H9 (cell line): ENCODE measurements around the gene GPR32. TPM values are rescaled to one million over a fixed set of nuclear protein-coding genes. Genes with fewer than 3 reads are reported as not detected.

Experiments
- DNase-seq: peaks from one replicate; pipeline ENCODE4 v3.0.0-alpha.2; 2017
- H2AFZ ChIP-seq: one replicate; pipeline ENCODE4 v1.6.1; 2013; ENCODE audit warnings: mild to moderate bottlenecking, low read length, control low read depth, moderate library complexity
- H2AK5ac ChIP-seq: 2 replicates; pipeline ENCODE4 v1.6.1; 2013; ENCODE audit warnings: low read length, control low read depth, mixed read lengths; ENCODE audit not compliant: insufficient read length
- H2BK120ac ChIP-seq: one replicate; pipeline ENCODE4 v1.6.1; 2013; ENCODE audit warnings: low read depth, mild to moderate bottlenecking, low read length, control low read depth, inconsistent platforms; ENCODE audit not compliant: poor library complexity, severe bottlenecking
- H2BK12ac ChIP-seq: 2 replicates; pipeline ENCODE4 v1.6.1; 2013; ENCODE audit warnings: low read length, control low read depth, mixed read lengths, low read depth; ENCODE audit not compliant: insufficient read length
- H2BK15ac ChIP-seq: 2 replicates; pipeline ENCODE4 v1.6.1; 2013; ENCODE audit warnings: low read depth, low read length, control low read depth
- H2BK20ac ChIP-seq: one replicate; pipeline ENCODE4 v1.6.1; 2013; ENCODE audit warnings: low read depth, mild to moderate bottlenecking, low read length, control low read depth, inconsistent platforms; ENCODE audit not compliant: poor library complexity, severe bottlenecking
- H2BK5ac ChIP-seq: 2 replicates; pipeline ENCODE4 v1.6.1; 2013; ENCODE audit warnings: low read length, control low read depth, mixed read lengths; ENCODE audit not compliant: insufficient read length
- H3K14ac ChIP-seq: 2 replicates; pipeline ENCODE4 v1.6.1; 2013; ENCODE audit warnings: low read length, control low read depth; ENCODE audit not compliant: insufficient read depth
- H3K18ac ChIP-seq: 2 replicates; pipeline ENCODE4 v1.6.1; 2013; ENCODE audit warnings: low read depth, mild to moderate bottlenecking, mixed read lengths, low read length, control low read depth; ENCODE audit not compliant: insufficient read length
- H3K23ac ChIP-seq: 2 replicates; pipeline ENCODE4 v1.6.1; 2013; ENCODE audit warnings: low read length, control low read depth, mixed read lengths, low read depth; ENCODE audit not compliant: insufficient read length
- H3K23me2 ChIP-seq: 2 replicates; pipeline ENCODE4 v1.6.1; 2013; ENCODE audit warnings: low read depth, mild to moderate bottlenecking, mixed read lengths, low read length, control low read depth; ENCODE audit not compliant: insufficient read length, poor library complexity, severe bottlenecking
- H3K27ac ChIP-seq: 2 replicates; pipeline ENCODE4 v1.5.1; 2013; ENCODE audit warnings: low read length, control low read depth, mixed read lengths, low read depth; ENCODE audit not compliant: insufficient read length
- H3K27me3 ChIP-seq: 2 replicates; pipeline ENCODE4 v1.6.1; 2013; ENCODE audit warnings: low read length, control low read depth, inconsistent platforms; ENCODE audit not compliant: insufficient read depth
- H3K4ac ChIP-seq: 2 replicates; pipeline ENCODE4 v1.6.1; 2013; ENCODE audit warnings: low read depth, mild to moderate bottlenecking, control low read depth, inconsistent platforms, low read length, moderate library complexity
- H3K4me1 ChIP-seq: 2 replicates; pipeline ENCODE4 v1.6.1; 2013; ENCODE audit warnings: low read length, control low read depth, inconsistent platforms; ENCODE audit not compliant: insufficient read depth
- H3K4me2 ChIP-seq: 2 replicates; pipeline ENCODE4 v1.6.1; 2013; ENCODE audit warnings: low read length, control low read depth, mixed read lengths; ENCODE audit not compliant: insufficient read length, insufficient read depth
- H3K56ac ChIP-seq: 2 replicates; pipeline ENCODE4 v1.6.1; 2013; ENCODE audit warnings: low read depth, mild to moderate bottlenecking, mixed read lengths, low read length, control low read depth; ENCODE audit not compliant: insufficient read length
- H3K79me1 ChIP-seq: 2 replicates; pipeline ENCODE4 v1.6.1; 2013; ENCODE audit warnings: low read depth, mild to moderate bottlenecking, moderate library complexity, low read length, control low read depth, inconsistent platforms; ENCODE audit not compliant: insufficient read depth, poor library complexity, severe bottlenecking
- H3K79me2 ChIP-seq: 2 replicates; pipeline ENCODE4 v1.6.1; 2013; ENCODE audit warnings: low read length, control low read depth, inconsistent platforms; ENCODE audit not compliant: insufficient read depth
- H3K9ac ChIP-seq: 2 replicates; pipeline ENCODE4 v1.6.1; 2013; ENCODE audit warnings: low read length, control low read depth, mixed read lengths; ENCODE audit not compliant: insufficient read length; ENCODE audit errors: extremely low read depth
- H3K9me3 ChIP-seq: one replicate; pipeline ENCODE4 v1.6.1; 2013; ENCODE audit warnings: low read depth, low read length, inconsistent platforms; ENCODE audit not compliant: control insufficient read depth
- H3T11ph ChIP-seq: one replicate; pipeline ENCODE4 v1.6.1; 2013; ENCODE audit warnings: mild to moderate bottlenecking, low read length, control low read depth, inconsistent platforms
- H4K20me1 ChIP-seq: one replicate; pipeline ENCODE4 v1.6.1; 2013; ENCODE audit not compliant: control insufficient read depth, insufficient read length, insufficient read depth
- H4K5ac ChIP-seq: 2 replicates; pipeline ENCODE4 v1.6.1; 2013; ENCODE audit warnings: low read depth, mild to moderate bottlenecking, mixed read lengths, low read length, control low read depth; ENCODE audit not compliant: insufficient read length
- H4K8ac ChIP-seq: replicated peaks from 2 replicates; pipeline ENCODE4 v1.6.1; 2013; ENCODE audit warnings: low read length, control low read depth, mixed read lengths, low read depth; ENCODE audit not compliant: insufficient read length
- H4K91ac ChIP-seq: 2 replicates; pipeline ENCODE4 v1.6.1; 2013; ENCODE audit warnings: low read depth, mild to moderate bottlenecking, moderate library complexity, mixed read lengths, low read length, control low read depth; ENCODE audit not compliant: insufficient read length
- H3K27ac Mint-ChIP-seq, 3 experiments: 2 replicates in 2 of 3; 3 replicates in 1 of 3; pipeline ENCODE4 v1.8.0; 2020 to 2021; ENCODE audit warnings: mixed read lengths in 3 of 3, mild to moderate bottlenecking in 1 of 3, moderate library complexity in 1 of 3
- H3K27me3 Mint-ChIP-seq: 2 replicates; pipeline ENCODE4 v1.8.0; 2021; ENCODE audit warnings: low read depth, mild to moderate bottlenecking, moderate library complexity, mixed read lengths
- H3K36me3 Mint-ChIP-seq, 3 experiments: 2 replicates in 2 of 3; 3 replicates in 1 of 3; pipeline ENCODE4 v1.8.0; 2020 to 2021; ENCODE audit warnings: low read depth in 3 of 3, mixed read lengths in 3 of 3; ENCODE audit not compliant: insufficient read depth in 1 of 3
- H3K4me1 Mint-ChIP-seq, 2 experiments: 2 replicates each; pipeline ENCODE4 v1.8.0; 2020; ENCODE audit warnings: mixed read lengths in 2 of 2
- H3K4me3 Mint-ChIP-seq, 2 experiments: 2 replicates in 1 of 2; 3 replicates in 1 of 2; pipeline ENCODE4 v1.8.0; 2020 to 2021; ENCODE audit warnings: mild to moderate bottlenecking in 2 of 2, mixed read lengths in 2 of 2, moderate library complexity in 1 of 2
- H3K9me3 Mint-ChIP-seq, 2 experiments: 2 replicates in 1 of 2; 3 replicates in 1 of 2; pipeline ENCODE4 v1.8.0; 2020; ENCODE audit warnings: mild to moderate bottlenecking in 2 of 2, mixed read lengths in 2 of 2, moderate library complexity in 1 of 2
- WGBS: extraction: QIAGEN DNeasy Blood & Tissue Kit; methylation state at CpG from one replicate; pipeline ENCODE4 v1.1.7; 2013; ENCODE audit warnings: missing lambda C conversion rate, low lambda C conversion rate, mixed read lengths; ENCODE audit not compliant: insufficient read length; ENCODE audit errors: extremely low coverage; 5-methylcytosine and 5-hydroxymethylcytosine counted together
- total RNA-seq: library from RNA; stranded (reverse); gene quantifications from 2 replicates; pipeline ENCODE4 v1.2.1, GENCODE V29; 2021
- TF ChIP-seq, protein P1 (sequence below): fragments of 200-600 bp; sonication (generic); conservative IDR thresholded peaks from 3 replicates; pipeline ENCODE4 v1.8.0; 2021; ENCODE audit warnings: antibody characterized with exemption, mild to moderate bottlenecking

The GPR32 gene
- total RNA-seq, 1 experiment from 2014 or later = not detected

- Histone ChIP-seq H3K23me2 (no peaks in the 10 kb centered on the region), H3K56ac (no peak overlapping the region), H2BK20ac (no peak overlapping the region), H3K79me1 (no peaks in the 10 kb centered on the region), H4K8ac (no peak overlapping the region), H3T11ph (no peak overlapping the region), H4K20me1 (no peaks in the 10 kb centered on the region), H3K23ac (no peak overlapping the region), H3K4me1 (no peaks in the 10 kb centered on the region), H3K18ac (no peak overlapping the region), H3K4me2 (no peak overlapping the region), H4K91ac (no peak overlapping the region), H2AK5ac (no peak overlapping the region), H2BK120ac (no peak overlapping the region), H2AFZ (no peak overlapping the region), H3K27me3 (no peaks in the 10 kb centered on the region), H3K9ac (no peak overlapping the region), H3K9me3 (no peaks in the 10 kb centered on the region), H2BK12ac (no peak overlapping the region), H2BK5ac (no peak overlapping the region), H3K79me2 (no peaks in the 10 kb centered on the region), H2BK15ac (no peak overlapping the region), H3K4ac (no peak overlapping the region), H4K5ac (no peak overlapping the region), H3K27ac (no peak overlapping the region), H3K14ac (no peak overlapping the region)
- no peak overlapping the region for H3K27ac Mint-ChIP-seq
- H3K4me1 Mint-ChIP-seq = peaks cover 9 to 10% of the 10 kb centered on the region in 2 experiments
- H3K9me3 Mint-ChIP-seq = no peaks in the 10 kb centered on the region
- peaks cover 13 to 42% (median 24%) of the 10 kb centered on the region in 3 experiments; a peak in 6 of 7 replicates for H3K36me3 Mint-ChIP-seq
- DNase-seq = no peak
- peaks cover 13% of the 10 kb centered on the region for H3K27me3 Mint-ChIP-seq
- H3K4me3 Mint-ChIP-seq = no peak overlapping the region
- no CpG with 5 or more reads among the region's 16 CpGs for WGBS
- TF ChIP-seq, protein P1, sequence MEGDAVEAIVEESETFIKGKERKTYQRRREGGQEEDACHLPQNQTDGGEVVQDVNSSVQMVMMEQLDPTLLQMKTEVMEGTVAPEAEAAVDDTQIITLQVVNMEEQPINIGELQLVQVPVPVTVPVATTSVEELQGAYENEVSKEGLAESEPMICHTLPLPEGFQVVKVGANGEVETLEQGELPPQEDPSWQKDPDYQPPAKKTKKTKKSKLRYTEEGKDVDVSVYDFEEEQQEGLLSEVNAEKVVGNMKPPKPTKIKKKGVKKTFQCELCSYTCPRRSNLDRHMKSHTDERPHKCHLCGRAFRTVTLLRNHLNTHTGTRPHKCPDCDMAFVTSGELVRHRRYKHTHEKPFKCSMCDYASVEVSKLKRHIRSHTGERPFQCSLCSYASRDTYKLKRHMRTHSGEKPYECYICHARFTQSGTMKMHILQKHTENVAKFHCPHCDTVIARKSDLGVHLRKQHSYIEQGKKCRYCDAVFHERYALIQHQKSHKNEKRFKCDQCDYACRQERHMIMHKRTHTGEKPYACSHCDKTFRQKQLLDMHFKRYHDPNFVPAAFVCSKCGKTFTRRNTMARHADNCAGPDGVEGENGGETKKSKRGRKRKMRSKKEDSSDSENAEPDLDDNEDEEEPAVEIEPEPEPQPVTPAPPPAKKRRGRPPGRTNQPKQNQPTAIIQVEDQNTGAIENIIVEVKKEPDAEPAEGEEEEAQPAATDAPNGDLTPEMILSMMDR = no peak
Measured at GRCh38 chr19:50794074-50794875, 24.0 kb downstream of the GPR32 start.
